Germinal center (tissue), 1 donor: Measurements from ENCODE around the gene KCNH1.
"Not testable (repeated sequence)": the region's sequence is repeated elsewhere in the genome, so short reads cannot be mapped to it uniquely, and the experiment has no call there.

Experiments used
- DNase-seq: peaks from one replicate; pipeline ENCODE4 v3.0.0; 2012; ENCODE audit warnings: mixed read lengths, low spot score

The KCNH1 gene

DNA sequence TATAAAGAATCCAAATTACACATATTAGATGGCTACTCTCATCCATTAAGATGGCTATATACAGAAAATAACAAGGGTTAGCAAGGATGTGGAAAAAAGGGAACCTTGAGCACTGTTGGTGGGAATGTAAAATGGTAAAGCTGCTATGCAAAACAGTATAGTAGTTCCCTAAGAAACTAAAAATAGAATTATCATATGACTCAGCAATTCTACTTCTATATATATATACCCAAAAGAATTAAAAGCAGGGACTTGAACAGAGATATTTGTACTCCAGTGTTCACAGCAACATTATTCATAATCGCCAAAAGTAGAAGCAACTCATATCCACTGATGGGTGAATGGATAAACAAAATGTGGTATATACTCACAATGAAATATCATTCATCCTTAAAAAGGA lies 126.1 kb downstream of the KCNH1 start:
- DNase-seq = no peak

DNA sequence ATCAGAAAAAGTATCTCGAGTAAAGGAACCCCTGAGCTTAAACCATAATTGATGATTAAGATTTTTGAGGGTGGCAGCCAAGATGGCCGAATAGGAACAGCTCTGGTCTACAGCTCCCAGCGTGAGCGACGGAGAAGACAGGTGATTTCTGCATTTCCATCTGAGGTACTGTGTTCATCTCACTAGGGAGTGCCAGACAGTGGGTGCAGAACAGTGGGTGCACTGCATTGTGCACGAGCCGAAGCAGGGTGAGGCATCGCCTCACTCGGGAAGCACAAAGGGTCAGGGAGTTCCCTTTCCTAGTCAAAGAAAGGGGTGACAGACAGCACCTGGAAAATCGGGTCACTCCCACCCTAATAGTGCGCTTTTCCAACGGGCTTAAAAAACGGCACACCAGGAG lies 138.0 kb downstream of the KCNH1 start:
- not testable (repeated sequence) for DNase-seq

DNA sequence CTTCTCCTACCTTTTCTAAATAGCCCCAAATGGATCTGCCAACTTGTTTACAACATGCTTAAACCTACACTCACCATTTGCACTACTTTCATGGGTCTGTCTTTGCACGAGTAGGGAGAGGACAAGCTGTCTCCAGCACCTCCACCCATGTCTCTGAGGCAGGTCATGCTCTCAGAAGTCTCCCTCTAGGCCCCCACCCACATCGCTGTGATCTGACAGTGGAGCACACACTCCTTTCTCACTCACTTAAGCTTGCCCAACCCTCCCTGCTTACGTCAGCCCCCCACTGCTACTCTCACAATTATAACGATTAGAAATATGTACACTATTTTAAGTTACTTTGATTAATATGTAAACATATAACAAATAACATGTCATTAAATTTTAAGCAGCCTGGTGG lies 141.1 kb downstream of the KCNH1 start:
- DNase-seq = no peak

DNA sequence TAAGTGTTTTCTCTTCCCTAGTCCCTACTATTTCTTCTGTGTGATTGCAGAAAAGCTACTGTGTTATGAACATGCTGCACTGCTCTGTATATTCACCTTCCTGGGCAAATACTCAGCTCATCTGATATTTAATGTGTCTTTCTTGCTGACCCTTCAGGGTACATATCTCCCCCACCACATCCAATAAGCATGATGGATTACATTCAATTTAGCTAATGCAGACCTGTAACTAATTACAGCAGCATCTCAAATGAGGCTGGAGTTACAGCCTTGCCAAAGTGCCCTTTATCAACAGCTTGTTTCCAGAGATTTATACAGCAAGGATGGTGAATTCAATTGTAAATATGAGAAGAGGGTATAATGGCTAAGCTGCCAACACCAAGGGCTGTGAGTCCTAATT lies 144.0 kb downstream of the KCNH1 start:
- no peak for DNase-seq

DNA sequence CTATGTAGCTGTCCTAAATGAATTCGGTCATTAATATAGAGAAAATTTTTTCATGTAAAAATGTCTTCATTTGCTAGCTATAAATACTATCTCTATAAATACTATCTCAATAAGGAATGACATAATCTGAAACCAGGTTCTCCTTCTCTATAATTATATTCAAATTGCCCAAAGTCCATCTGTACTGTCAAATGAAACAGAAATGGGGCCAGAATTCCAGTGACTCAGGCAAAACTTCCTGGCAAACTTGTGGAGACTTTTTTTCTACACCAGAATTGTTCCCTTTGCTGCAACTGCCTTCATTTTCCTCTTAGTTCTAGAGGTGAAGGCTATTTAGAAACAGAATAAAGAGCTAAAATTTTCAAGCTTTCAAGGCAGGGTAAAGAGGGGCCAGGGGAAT lies 152.5 kb downstream of the KCNH1 start:
- no peak for DNase-seq

DNA sequence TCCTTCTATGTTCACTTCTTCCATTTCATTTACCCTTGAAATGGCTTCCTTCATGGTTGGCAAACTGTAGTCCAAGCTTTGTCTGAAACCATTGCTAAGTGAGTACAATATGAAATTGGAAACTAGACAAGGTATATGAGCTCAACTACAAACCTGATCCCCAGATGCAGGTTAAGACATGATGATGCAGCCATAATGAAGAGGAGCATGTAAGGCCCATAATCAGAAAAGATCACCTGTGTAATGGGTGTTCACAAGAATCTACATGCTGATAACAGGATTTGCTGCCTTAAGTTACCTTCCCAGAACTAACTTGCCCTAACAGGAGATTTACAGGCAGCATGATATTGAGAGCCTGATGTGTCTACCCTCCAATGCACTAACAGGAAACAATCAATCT lies 153.9 kb downstream of the KCNH1 start:
- DNase-seq = no peak

DNA sequence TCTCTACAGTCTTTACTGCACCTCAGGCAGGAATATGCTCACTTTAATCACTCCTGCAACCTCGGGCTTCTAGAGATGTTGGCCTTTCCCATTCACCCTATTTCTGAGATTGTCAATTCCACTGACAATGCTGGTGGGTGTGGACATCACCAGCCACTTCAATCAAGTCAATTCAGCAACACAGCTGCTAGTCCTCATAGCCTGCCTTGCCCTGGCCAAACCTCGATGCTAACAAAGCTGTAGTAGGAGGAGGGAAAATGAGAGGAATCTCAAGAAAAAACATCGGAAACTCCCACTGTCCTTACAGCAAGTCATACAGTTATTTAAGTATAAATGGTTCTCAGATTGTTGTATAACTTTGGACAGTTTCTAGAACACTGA lies 155.0 kb downstream of the KCNH1 start:
- no peak for DNase-seq

DNA sequence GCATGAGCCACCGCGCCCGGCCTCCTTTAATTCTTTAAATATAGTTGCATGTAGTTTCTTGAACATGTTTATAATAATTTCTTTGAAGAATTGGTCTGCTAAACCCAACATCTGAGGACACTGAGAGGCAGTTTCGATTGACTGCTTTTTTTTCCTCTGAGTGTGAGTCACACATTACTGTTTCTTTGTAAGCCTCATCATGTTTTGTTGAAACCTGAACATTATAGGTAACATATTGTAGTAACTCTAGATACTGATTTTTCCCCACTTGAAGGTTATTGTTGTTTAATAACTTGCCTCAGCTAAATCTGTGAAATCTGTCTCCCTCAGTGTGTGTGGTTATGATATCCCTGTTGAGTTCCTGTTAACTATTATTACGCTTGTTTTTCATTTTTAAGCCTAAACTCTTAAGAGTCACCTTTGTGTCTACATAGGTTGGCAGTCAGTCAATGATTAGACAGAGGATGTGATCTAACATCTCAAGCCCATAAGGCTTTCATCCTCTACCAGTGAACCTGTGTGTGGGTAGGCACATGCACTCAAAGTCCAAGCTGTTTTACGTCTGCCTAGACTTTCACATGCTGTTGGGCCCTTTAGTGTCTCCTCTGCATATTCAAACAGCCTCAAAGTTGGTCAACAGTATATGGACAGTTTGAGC lies 155.5 kb downstream of the KCNH1 start:
- no peak for DNase-seq

DNA sequence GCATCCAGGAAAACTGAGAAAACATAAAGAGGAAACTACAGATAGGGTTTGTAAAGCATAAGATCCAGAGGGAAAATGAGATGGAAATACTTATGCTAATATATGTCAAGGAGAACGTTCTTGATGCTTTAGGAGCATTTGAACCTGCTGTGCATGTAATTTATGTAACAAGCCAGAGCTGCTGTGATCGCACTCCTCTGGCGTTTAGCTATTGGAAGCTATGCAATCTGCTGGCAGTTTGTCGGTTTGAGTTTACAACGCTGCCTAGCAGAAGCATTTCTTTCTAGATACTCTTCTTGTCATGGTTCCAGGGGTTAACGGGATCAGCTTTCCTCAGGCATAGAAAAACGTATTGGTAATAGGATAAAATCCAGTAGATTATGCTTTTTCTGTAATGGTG lies 182.7 kb downstream of the KCNH1 start:
- DNase-seq = no peak

DNA sequence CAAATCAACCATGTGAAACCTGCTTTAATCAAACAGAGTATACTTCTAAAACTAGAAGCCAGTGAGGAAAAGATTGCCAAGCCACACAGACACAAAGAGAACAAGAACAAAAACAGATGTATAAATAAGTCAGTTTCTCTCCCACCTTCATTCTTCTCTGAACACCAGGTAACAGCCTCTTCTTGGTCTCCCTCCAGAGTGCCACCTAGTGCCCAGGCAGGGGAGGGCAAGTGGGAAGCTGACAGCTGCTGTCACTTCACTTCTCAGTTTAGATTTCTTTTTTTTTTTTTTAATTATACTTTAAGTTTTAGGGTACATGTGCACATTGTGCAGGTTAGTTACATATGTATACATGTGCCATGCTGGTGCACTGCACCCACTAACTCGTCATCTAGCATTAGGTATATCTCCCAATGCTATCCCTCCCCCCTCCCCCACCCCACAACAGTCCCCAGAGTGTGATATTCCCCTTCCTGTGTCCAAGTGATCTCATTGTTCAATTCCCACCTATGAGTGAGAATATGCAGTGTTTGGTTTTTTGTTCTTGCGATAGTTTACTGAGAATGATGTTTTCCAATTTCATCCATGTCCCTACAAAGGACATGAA lies 183.9 kb downstream of the KCNH1 start:
- peak; percentile 19 for DNase-seq

DNA sequence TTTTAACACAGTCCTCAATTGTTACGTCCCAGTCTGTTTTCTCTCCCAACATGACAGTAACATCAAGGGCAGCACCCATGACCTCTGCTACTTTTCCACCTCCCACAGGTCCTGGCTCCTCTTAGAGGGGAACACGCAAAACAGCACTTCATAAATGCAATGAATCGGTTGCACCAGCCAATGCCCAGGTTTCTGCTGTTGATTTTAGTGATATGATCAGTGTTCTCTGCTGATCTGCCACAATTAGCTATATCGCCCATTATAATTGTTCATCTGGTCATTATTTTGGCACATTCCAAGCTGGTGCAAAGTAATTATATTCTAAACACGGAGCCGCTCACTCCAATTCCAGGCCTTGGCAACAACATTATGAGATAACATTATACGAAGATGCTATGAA lies 184.5 kb downstream of the KCNH1 start:
- DNase-seq = no peak

DNA sequence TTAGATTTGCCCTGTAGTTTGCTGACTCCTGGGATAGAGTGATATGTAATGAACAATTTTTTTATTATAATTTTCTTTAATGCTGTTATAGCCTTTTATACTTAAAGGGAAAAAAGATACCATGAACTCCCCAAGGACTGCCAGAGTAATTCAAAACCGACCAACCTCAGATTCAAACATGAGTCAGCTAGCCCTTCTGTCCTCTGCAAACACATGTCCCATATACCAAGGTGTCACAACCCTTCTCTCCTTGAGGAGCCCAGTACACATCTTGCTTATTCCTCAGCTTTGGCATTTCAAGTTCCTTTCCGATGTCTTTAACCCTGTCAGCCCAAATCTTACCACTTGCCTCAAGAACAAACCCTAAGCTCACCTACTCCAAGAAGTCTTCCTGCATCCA lies 184.9 kb downstream of the KCNH1 start:
- DNase-seq = no peak

DNA sequence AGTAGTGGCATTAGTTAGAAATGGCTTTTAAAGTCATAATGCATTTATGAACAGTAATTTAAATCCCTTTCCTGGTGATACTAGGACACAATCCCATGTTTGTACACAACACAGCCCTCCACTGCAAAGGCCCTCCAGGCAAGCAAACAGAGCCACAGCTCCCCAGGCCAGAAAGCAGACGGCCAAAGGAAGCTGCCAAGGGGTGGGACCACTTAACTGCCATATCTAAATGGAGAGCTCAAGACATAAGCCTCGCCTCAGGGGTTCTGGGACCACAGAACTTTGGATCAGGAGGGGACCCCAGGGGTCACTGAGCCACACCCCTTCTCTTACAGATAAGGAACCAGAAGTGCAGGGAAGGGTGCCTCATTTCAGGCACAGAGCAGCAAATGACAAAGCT lies 189.7 kb downstream of the KCNH1 start:
- DNase-seq = no peak

DNA sequence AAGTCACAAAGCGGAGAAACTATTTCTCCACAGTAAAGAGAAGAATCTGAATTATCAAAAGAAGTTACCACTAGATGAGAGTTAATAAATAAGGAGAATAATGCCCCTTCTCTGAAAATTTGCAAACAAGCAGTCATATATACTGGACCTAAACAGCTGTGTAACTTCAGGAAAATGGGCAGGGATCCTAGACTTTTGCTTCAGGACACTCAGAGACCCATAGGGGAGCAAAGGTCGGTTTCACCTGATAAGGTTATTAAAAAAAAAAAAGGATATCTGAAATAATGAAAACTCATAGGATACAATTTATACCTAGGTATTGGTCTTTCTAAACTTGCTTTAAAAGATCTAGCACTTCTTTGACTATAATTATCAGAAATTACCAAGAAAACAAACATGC lies 191.4 kb downstream of the KCNH1 start:
- DNase-seq = no peak

DNA sequence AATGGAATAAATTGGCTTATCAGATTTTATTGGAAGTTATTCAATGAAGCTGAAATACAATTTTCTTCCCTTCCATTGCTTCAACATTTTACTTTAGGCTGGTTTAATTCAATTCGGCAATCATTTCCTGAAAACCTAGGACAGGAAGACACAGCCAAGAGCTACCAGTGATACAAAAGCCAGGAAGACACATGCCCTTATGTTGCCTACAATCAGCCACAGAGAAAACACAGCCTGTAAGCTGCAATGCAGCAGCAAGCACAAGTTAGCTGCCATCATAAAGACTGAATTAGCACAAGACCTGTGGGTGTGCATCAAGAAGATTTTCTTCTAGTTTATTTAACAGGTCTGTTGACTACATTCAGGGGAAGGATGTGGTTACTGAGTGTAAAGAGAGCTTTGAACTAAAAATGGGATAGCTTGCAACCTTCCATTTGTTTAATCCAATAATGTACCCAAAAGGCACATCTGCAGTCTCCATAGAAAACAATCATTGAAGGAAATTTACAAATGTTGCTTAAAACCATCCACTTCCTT lies 193.8 kb downstream of the KCNH1 start:
- no peak for DNase-seq

DNA sequence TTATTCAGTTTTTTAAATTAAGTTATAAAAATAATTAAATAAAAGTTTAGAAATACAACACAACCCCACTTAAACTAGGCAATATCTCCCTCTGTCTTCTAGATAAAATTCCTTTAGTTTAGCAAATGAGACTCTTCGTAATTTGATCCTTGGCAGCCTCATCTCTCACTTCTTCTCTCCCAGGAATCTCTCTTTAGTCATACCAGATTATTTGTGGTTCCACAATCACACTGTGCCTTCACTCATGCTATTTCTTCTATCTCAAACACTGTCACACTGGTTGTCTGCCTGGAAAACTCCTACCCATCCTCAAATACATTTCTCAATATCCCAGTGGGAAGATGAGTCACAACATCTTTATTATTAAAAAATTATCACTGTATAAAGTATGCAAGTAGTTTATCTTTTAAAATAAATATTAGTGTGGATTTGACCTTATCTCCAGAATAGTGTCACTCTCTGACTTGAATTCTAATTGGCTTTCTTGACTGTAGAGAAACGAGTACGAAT lies 195.5 kb downstream of the KCNH1 start:
- DNase-seq = no peak

DNA sequence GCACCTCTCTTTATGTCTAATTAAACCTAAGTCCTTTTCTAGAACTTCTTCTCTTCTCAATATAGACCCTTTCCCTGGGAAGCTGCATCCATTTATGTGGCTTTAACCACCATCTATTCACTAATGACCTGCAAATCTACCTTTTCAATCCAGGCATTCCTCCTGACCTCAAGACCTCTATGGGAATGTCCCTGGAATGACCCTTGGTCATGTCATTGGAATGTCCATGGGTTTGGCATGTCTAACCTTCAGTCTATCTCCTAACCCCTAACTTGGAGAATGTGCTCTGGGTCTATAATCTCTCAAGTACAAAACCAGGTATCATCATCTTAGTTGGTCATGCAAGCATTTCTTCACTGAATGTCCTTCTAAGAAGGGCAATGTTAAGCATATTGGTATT lies 196.1 kb downstream of the KCNH1 start:
- no peak for DNase-seq

DNA sequence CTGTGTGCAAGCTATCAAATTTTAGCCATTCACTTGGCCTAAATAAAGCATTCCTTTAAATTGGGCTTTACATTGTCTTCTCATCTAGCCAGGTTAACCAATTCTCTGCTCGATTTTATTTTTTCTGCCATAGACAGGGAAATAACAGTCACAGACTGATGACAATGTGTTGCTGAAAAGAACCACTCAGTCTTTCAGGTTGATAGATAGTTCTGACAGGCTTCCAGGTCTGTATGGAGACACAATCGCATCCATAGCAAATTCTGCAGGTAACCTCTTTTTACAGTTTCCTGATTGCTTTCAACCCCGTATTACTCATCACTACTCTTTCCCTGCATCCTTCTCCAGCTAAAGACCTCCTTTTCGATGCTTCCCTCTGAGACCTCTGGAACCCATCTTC lies 198.0 kb downstream of the KCNH1 start:
- DNase-seq = no peak

DNA sequence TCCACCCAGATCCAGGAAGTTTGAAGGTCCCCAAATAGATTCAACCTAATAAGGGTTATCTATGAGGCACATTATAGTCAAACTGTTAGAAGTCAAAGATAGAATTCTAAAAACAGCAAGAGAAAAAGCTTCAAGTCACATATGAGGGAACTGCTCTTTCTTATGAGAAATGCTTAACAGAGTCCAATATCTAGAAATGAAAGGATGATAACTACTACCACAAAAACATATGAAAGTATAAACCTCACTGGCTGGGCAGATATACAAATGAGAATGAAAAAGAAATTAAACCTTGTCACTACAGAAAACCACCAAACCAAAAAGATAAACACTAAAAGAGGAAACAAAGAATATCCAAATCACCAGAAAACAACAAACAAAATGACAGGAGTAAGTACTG lies 201.8 kb downstream of the KCNH1 start:
- DNase-seq = no peak

DNA sequence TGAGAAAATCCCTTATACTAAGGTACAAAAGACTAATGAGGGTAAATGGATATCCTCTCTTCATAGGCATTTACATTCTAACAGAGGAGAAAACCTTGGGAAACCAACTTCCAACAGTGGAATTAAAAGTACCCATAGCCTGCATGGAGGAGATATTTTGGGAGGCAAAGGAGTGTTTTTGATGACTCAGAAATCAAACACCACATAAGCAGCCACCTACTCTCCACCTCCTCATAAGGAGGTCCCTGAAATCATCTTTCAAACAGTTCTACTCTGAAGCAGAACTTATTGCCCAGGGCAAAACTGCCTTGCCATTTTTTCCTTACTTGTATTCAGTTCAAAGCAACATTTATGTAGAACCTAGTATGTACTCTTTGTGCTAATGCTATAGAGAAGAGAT lies 211.3 kb downstream of the KCNH1 start:
- DNase-seq = no peak

DNA sequence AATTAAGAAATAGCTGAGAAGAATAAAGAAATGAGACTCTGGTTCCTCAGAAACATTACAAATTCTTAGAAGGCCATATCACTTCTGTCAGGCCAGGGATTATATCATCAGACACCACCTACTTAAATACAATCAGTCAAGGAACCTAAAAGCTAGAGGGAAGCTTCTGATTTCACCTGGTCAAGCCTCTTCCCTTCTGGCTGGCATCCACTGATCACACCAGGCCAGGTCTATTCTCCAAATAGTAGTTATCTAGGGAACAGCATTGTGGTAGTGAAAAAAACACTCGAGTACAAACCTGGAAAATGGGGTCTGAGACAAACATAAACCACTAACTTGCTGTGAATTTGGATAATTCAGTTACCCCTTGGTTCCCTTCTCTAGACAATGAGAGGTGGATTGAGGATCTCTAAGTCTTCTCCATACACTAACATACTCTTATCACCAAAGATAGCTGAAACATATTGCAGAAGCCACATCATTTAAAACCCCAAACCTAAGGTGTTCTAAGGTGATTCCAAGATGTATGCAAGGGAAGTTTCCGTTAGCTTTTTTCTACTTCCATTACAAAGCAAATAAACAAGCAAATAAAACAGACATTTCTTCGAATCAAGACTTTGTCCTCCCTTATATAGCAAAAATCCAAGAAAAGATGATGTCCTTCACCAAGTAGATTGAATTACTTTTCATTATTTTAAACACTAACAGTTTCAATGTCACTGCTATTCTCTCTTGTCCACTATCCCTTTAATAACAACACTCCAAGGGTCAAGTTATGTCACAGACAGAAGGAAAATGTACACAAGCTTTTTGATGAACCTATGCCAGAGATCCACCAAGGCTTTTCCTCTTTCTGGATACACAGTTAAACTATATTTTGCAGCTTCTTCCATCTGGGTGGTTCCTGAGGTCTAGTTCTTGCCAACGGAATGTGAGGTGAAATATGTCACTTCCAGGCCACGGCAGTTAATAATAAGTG lies 212.9 kb downstream of the KCNH1 start:
- DNase-seq = no peak

DNA sequence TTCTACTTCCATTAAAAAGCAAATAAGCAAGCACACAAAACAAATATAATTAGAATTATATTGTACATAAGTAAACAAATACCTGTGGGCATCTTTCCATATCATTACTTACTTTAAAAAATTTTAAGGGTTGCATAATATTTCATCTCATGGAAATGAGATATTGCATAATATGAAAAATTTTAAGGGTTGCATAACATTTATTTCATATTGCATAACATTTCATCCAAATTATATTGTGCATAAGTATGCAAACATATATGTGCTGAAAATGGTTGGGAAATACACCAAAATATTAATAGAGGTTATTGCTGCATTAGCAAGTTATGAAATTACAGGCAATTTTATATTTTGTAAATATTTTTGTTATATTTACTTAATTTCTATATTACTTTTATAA lies 213.7 kb downstream of the KCNH1 start:
- no peak for DNase-seq

DNA sequence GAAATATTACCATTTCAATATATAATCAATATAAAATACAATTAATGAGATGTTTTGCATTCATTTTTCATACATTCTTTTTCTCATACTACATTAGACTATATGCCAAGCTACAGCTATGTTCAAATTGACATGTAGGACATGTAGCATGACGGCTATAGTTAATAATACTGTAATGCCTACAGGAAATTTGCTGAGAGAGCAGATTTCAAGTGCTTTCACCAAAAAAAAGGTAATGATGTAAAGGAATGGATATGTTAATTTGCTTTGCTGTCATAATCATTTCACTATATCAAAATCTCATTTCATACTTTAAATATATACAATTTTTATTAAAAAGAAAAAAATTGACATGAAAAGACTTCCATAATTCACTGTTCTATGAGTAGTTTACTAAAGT lies 215.1 kb downstream of the KCNH1 start:
- DNase-seq = no peak
